Neural cell (in vitro differentiated cells): Measurements from ENCODE around the gene PLOD3. TPM values are rescaled to one million over a fixed set of nuclear protein-coding genes. Genes with fewer than 3 reads are reported as not detected.

Experiments used
- H2AFZ ChIP-seq: fragments of 200-600, 300-800 bp; sonication (generic), shearing (Covaris generic); 2 replicates; pipeline ENCODE4 v1.6.0; 2014; ENCODE audit warnings: low read depth, mild to moderate bottlenecking, antibody characterized with exemption, low read length, moderate library complexity
- H3F3A ChIP-seq: fragments of 200-600 bp; shearing (Covaris generic); 2 replicates; pipeline ENCODE4 v1.6.1; 2016; ENCODE audit warnings: mild to moderate bottlenecking, moderate library complexity, mixed read lengths, antibody characterized with exemption, low read length; ENCODE audit not compliant: insufficient read depth, poor library complexity, severe bottlenecking
- H3K27ac ChIP-seq: fragments of 200-600, 300-800 bp; sonication (generic), shearing (Covaris generic); 2 replicates; pipeline ENCODE4 v1.5.1; 2014; ENCODE audit warnings: mild to moderate bottlenecking, low read length, moderate library complexity
- H3K27me3 ChIP-seq: fragments of 300-800, 200-600 bp; sonication (generic), shearing (Covaris generic); 2 replicates; pipeline ENCODE4 v1.6.0; 2014; ENCODE audit warnings: mild to moderate bottlenecking, low read depth, low read length, moderate library complexity; ENCODE audit not compliant: insufficient read depth
- H3K36me3 ChIP-seq: fragments of 300-800, 200-600 bp; sonication (generic), shearing (Covaris generic); 2 replicates; pipeline ENCODE4 v1.5.1; 2014; ENCODE audit warnings: mild to moderate bottlenecking, antibody characterized with exemption, low read length, moderate library complexity; ENCODE audit not compliant: insufficient read depth
- H3K4me2 ChIP-seq: fragments of 300-800, 200-600 bp; sonication (generic), shearing (Covaris generic); 2 replicates; pipeline ENCODE4 v1.6.0; 2014; ENCODE audit warnings: mild to moderate bottlenecking, low read length
- H3K4me3 ChIP-seq: fragments of 300-800, 200-600 bp; sonication (generic), shearing (Covaris generic); 2 replicates; pipeline ENCODE4 v1.5.1; 2014; ENCODE audit warnings: mild to moderate bottlenecking, low read length, moderate library complexity
- H3K79me2 ChIP-seq: fragments of 200-600 bp; shearing (Covaris generic); replicated peaks from 2 replicates; pipeline ENCODE4 v1.6.0; 2014; ENCODE audit warnings: mild to moderate bottlenecking, low read length, moderate library complexity; ENCODE audit not compliant: insufficient read depth
- H3K9ac ChIP-seq: fragments of 300-800, 200-600 bp; sonication (generic), shearing (Covaris generic); 2 replicates; pipeline ENCODE4 v1.6.1; 2016; ENCODE audit warnings: mild to moderate bottlenecking, low read length, mixed read lengths
- H3K9me2 ChIP-seq: fragments of 200-600 bp; shearing (Covaris generic); 2 replicates; pipeline ENCODE4 v1.6.1; 2016; ENCODE audit warnings: mild to moderate bottlenecking, low read length, mixed read lengths; ENCODE audit not compliant: insufficient read depth
- H3K9me3 ChIP-seq: fragments of 200-600, 300-800 bp; sonication (generic), shearing (Covaris generic); 2 replicates; pipeline ENCODE4 v1.6.1; 2016; ENCODE audit warnings: mild to moderate bottlenecking, mixed run types, low read length, moderate library complexity, mixed read lengths
- H4K20me1 ChIP-seq: fragments of 200-600 bp; shearing (Covaris generic); 2 replicates; pipeline ENCODE4 v1.6.1; 2016; ENCODE audit warnings: mild to moderate bottlenecking, mixed run types; ENCODE audit not compliant: insufficient read depth
- CTCF ChIP-seq: fragments of 450-650 bp; IDR thresholded peaks from 2 replicates; pipeline ENCODE4 v1.5.1; 2014; ENCODE audit warnings: antibody characterized with exemption, mild to moderate bottlenecking, moderate library complexity; ENCODE audit not compliant: poor library complexity, severe bottlenecking
- EP300 ChIP-seq: fragments of 450-650 bp; conservative IDR thresholded peaks from 2 replicates; pipeline ENCODE4 v1.6.1; 2014; ENCODE audit warnings: antibody characterized with exemption, mild to moderate bottlenecking, moderate library complexity; ENCODE audit not compliant: poor library complexity, severe bottlenecking
- EZH2 ChIP-seq: fragments of 200-600, 300-800 bp; shearing (Covaris generic), sonication (generic); IDR thresholded peaks from 2 replicates; pipeline ENCODE4 v1.6.1; 2014; ENCODE audit warnings: antibody characterized with exemption, low read length, borderline replicate concordance, mild to moderate bottlenecking; ENCODE audit not compliant: insufficient read depth, poor library complexity, severe bottlenecking
- MXI1 ChIP-seq: fragments of 450-650 bp; conservative IDR thresholded peaks from 2 replicates; pipeline ENCODE4 v1.6.1; 2014; ENCODE audit warnings: antibody characterized with exemption, mild to moderate bottlenecking; ENCODE audit not compliant: poor library complexity, severe bottlenecking
- POLR2AphosphoS5 ChIP-seq: IDR thresholded peaks from 2 replicates; pipeline ENCODE4 v1.6.1; 2012
- RAD21 ChIP-seq: fragments of 450-650 bp; conservative IDR thresholded peaks from 2 replicates; pipeline ENCODE4 v1.6.1; 2014; ENCODE audit warnings: antibody characterized with exemption, mild to moderate bottlenecking, moderate library complexity
- SMC3 ChIP-seq: fragments of 450-650 bp; conservative IDR thresholded peaks from 2 replicates; pipeline ENCODE4 v1.6.1; 2014; ENCODE audit warnings: antibody characterized with exemption, mild to moderate bottlenecking, moderate library complexity; ENCODE audit not compliant: poor library complexity
- TAF1 ChIP-seq: IDR thresholded peaks from 2 replicates; pipeline ENCODE4 v1.6.1; 2012; ENCODE audit warnings: low read depth
- polyA plus RNA-seq: library from polyadenylated mRNA; depleted of rRNA; stranded (reverse); fragments of >200 nt; gene quantifications from 2 replicates; pipeline ENCODE4 v1.2.3, GENCODE V29; 2014
- TF ChIP-seq, protein P1 (sequence below): IDR thresholded peaks from 2 replicates; pipeline ENCODE4 v1.6.1; 2012; ENCODE audit warnings: borderline replicate concordance

Gene PLOD3
- polyA plus RNA-seq, 1 donor from 2014 or later, result 19.2 TPM

DNA sequence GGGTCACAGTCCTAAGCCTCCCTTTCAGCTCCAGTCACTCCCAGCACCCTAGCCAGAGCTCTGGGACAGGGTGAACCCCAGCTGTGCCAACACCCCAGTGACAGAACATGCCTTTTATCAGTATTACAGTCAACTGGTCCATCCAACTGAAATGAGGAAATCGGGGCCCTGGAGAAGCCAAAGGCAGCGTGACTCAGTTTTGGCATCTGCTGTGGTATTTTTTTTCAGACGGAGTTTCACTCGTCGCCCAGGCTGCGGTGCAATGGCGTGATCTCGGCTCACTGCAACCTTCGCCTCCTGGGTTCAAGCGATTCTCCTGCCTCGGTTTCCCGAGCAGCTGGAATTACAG, 23.6 kb upstream of the PLOD3 start:
- TF ChIP-seq EZH2, result no peak
- TF ChIP-seq EP300, result no peak
- TF ChIP-seq, protein P1, sequence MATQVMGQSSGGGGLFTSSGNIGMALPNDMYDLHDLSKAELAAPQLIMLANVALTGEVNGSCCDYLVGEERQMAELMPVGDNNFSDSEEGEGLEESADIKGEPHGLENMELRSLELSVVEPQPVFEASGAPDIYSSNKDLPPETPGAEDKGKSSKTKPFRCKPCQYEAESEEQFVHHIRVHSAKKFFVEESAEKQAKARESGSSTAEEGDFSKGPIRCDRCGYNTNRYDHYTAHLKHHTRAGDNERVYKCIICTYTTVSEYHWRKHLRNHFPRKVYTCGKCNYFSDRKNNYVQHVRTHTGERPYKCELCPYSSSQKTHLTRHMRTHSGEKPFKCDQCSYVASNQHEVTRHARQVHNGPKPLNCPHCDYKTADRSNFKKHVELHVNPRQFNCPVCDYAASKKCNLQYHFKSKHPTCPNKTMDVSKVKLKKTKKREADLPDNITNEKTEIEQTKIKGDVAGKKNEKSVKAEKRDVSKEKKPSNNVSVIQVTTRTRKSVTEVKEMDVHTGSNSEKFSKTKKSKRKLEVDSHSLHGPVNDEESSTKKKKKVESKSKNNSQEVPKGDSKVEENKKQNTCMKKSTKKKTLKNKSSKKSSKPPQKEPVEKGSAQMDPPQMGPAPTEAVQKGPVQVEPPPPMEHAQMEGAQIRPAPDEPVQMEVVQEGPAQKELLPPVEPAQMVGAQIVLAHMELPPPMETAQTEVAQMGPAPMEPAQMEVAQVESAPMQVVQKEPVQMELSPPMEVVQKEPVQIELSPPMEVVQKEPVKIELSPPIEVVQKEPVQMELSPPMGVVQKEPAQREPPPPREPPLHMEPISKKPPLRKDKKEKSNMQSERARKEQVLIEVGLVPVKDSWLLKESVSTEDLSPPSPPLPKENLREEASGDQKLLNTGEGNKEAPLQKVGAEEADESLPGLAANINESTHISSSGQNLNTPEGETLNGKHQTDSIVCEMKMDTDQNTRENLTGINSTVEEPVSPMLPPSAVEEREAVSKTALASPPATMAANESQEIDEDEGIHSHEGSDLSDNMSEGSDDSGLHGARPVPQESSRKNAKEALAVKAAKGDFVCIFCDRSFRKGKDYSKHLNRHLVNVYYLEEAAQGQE, result no peak
- no peak for TF ChIP-seq CTCF
- TF ChIP-seq MXI1, result no peak
- no peak for TF ChIP-seq TAF1
- TF ChIP-seq RAD21, result no peak
- TF ChIP-seq SMC3, result no peak
- TF ChIP-seq POLR2AphosphoS5, result no peak
- H3K27ac ChIP-seq, result no peak overlapping the region
- H2AFZ ChIP-seq, result no peak overlapping the region
- no peaks in the 10 kb centered on the region for H3K36me3 ChIP-seq
- no peaks in the 10 kb centered on the region for H3K9me2 ChIP-seq
- H3K4me3 ChIP-seq, result no peak overlapping the region
- no peaks in the 10 kb centered on the region for H3K27me3 ChIP-seq
- H3F3A ChIP-seq, result no peaks in the 10 kb centered on the region
- H3K79me2 ChIP-seq, result peaks cover 17% of the 10 kb centered on the region
- no peak overlapping the region for H3K9ac ChIP-seq
- H4K20me1 ChIP-seq, result no peaks in the 10 kb centered on the region
- no peaks in the 10 kb centered on the region for H3K9me3 ChIP-seq
- H3K4me2 ChIP-seq, result no peak overlapping the region

DNA sequence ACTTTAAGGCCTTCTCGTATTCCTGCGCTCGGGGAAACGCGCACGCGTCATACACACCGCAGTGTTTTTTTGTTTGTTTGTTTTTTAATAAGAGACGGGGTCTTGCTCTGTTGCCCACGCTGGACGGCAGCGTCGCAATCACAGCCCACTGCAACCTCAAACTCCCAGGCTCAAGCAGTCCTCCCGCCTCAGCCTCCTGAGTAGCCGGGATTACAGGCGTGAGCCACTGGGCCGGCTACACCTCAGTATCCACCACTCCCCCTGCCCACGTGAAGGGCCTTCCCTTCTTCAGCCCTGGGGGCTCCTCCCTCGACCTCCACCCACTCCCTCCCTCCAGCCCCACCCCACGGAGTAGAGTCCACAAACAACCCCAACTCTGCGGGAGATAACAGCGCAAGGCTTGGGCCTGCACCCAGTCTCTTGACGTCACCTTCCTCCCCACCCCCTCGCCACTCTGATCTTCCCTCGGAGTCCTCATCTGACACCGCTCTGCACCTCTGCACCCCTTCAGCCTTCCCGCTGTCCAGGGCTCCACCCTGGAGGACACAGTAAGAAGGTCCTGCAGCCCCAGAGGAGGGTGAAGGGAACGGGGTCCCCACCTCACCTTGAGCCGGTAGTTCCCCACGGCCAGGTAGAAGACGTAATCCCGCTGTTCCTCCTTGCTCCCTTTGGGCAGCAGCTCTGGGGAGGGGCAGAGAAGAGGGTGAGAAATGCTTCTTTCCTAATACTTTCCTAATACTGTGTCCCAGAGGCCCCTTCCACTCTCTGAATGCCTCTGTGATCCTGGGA, 23.0 kb upstream of the PLOD3 start:
- Histone ChIP-seq H3K36me3 (no peaks in the 10 kb centered on the region), H3K9ac (no peak overlapping the region), H2AFZ (no peak overlapping the region), H3K9me2 (no peaks in the 10 kb centered on the region), H3F3A (no peaks in the 10 kb centered on the region), H3K4me2 (no peak overlapping the region), H3K27me3 (no peaks in the 10 kb centered on the region), H3K27ac (no peak overlapping the region), H3K9me3 (no peaks in the 10 kb centered on the region), H3K79me2 (peaks cover 15% of the 10 kb centered on the region), H4K20me1 (no peaks in the 10 kb centered on the region), H3K4me3 (no peak overlapping the region)
- TF ChIP-seq RAD21, result no peak
- no peak for TF ChIP-seq CTCF
- TF ChIP-seq EP300, result no peak
- TF ChIP-seq, protein P1, result no peak
- no peak for TF ChIP-seq TAF1
- TF ChIP-seq MXI1, result no peak
